MCF 10A (cell line): ENCODE results near the gene SUGCT. TPM values are rescaled to one million over a fixed set of nuclear protein-coding genes. Genes with fewer than 3 reads are reported as not detected.

Experiments
- BruUV-seq: library from RNA; stranded (reverse); fragments of 400-500 nt; replicated peaks from 2 replicates; lab custom pipeline; 2021; lab: Mats Ljungman, UMichigan
- CTCF ChIA-PET: fragments of 300-600 bp; sonication (Branson Sonifier 250); formaldehyde crosslinking; extraction: SDS; loops from one replicate; lab custom pipeline; 2021; ENCODE audit warnings: antibody characterized with exemption, inconsistent platforms; lab: Yijun Ruan, JAX
- POLR2A ChIA-PET: fragments of 300-600, 350-650 bp; sonication (Branson Sonifier 250); formaldehyde crosslinking; extraction: SDS; loops from one replicate; lab custom pipeline; 2020; ENCODE audit warnings: antibody characterized with exemption, inconsistent platforms; lab: Yijun Ruan, JAX
- DNase-seq: peaks from one replicate; pipeline ENCODE4 v3.0.0-alpha.2; 2018; ENCODE audit not compliant: unreplicated experiment
- H3K27ac Mint-ChIP-seq: one replicate; pipeline ENCODE4 v1.8.0; 2022; ENCODE audit warnings: mild to moderate bottlenecking, low read depth, mixed read lengths; ENCODE audit not compliant: unreplicated experiment
- H3K27me3 Mint-ChIP-seq: one replicate; pipeline ENCODE4 v1.8.0; 2022; ENCODE audit warnings: mixed read lengths; ENCODE audit not compliant: insufficient read depth, unreplicated experiment
- H3K36me3 Mint-ChIP-seq: one replicate; pipeline ENCODE4 v1.8.0; 2022; ENCODE audit warnings: mild to moderate bottlenecking, moderate library complexity, mixed read lengths; ENCODE audit not compliant: insufficient read depth, unreplicated experiment
- H3K4me1 Mint-ChIP-seq: one replicate; pipeline ENCODE4 v1.8.0; 2022; ENCODE audit warnings: mixed read lengths; ENCODE audit not compliant: insufficient read depth, unreplicated experiment
- H3K4me3 Mint-ChIP-seq: one replicate; pipeline ENCODE4 v1.8.0; 2022; ENCODE audit warnings: mild to moderate bottlenecking, moderate library complexity, mixed read lengths; ENCODE audit not compliant: unreplicated experiment
- H3K9me3 Mint-ChIP-seq: one replicate; pipeline ENCODE4 v1.8.0; 2022; ENCODE audit warnings: mixed read lengths; ENCODE audit not compliant: unreplicated experiment
- intact Hi-C: fragments of 100-400 bp; cut with micrococcal nuclease; formaldehyde crosslinking; loops from 2 replicates; pipeline ENCODE4 v1.14.1; 2022
- total RNA-seq: library from RNA; stranded (reverse); gene quantifications from 2 replicates; pipeline ENCODE4 v1.2.3, GENCODE V29; 2022
- TF ChIP-seq, protein P1 (sequence below): fragments of 200-600 bp; IDR thresholded peaks from one replicate; pipeline ENCODE4 v1.8.0; 2022; ENCODE audit warnings: antibody characterized with exemption, mild to moderate bottlenecking; ENCODE audit not compliant: unreplicated experiment

Gene SUGCT
- total RNA-seq, 1 experiment from 2014 or later, result 25.4 TPM

DNA sequence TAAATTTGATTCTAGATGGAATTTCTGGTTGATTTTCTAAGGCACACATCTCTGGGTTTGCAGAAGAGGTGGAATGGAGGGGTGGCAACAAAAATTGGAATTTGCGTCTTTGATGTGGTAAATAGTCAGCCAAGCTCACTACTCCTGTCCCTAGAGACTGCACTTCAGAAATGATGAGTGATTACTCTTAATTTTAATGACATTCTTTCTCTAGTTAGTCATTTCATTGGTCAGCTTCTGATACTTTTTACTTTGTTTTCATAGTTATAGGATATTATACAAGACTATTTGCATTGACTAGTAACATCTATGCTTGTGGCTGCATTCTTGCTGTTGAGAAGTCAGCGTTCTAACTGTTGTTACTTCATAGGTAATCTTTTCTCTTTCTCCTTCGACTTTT, 658.3 kb downstream of the SUGCT start:
- Mint-ChIP-seq H3K4me3 (no peak overlapping the region), H3K4me1 (no peaks in the 10 kb centered on the region), H3K27ac (no peak overlapping the region), H3K36me3 (no peaks in the 10 kb centered on the region), H3K27me3 (no peaks in the 10 kb centered on the region), H3K9me3 (no peaks in the 10 kb centered on the region)
- peak; percentile 5 for DNase-seq
- intact Hi-C loops, result no loop called here
- TF ChIP-seq, protein P1, sequence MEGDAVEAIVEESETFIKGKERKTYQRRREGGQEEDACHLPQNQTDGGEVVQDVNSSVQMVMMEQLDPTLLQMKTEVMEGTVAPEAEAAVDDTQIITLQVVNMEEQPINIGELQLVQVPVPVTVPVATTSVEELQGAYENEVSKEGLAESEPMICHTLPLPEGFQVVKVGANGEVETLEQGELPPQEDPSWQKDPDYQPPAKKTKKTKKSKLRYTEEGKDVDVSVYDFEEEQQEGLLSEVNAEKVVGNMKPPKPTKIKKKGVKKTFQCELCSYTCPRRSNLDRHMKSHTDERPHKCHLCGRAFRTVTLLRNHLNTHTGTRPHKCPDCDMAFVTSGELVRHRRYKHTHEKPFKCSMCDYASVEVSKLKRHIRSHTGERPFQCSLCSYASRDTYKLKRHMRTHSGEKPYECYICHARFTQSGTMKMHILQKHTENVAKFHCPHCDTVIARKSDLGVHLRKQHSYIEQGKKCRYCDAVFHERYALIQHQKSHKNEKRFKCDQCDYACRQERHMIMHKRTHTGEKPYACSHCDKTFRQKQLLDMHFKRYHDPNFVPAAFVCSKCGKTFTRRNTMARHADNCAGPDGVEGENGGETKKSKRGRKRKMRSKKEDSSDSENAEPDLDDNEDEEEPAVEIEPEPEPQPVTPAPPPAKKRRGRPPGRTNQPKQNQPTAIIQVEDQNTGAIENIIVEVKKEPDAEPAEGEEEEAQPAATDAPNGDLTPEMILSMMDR, result no peak
- ChIA-PET POLR2A (interaction anchor here (0.7 kb wide), 1 partner anchor 32 kb away, joined by 3 read pairs; no protein-coding TSS in a partner anchor), CTCF (no interaction called here)
- no TSS peak for BruUV-seq

DNA sequence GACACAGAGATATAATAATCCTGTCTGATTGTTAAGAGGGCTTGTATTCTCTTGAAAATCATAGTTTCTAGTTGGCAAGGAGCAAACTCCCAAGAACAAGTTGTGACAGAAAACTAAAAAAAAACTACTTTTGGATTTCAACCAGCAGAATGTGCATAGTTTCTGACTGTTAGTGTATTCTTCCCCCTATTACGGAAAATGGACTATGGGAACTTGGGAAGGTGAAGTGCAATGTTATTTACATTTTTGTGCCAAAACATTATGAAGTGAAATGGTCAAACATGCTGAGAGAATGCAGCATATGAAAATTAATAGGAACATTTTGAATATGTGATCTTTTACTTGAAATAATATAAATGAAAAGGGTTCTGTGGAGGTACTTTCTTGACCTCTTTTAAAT, 660.8 kb downstream of the SUGCT start:
- ChIA-PET POLR2A (no interaction called here), CTCF (interaction anchor here (0.5 kb wide), 1 partner anchor 1401 kb away, joined by 3 read pairs; no protein-coding TSS in a partner anchor)
- TF ChIP-seq, protein P1, result no peak
- BruUV-seq, result no TSS peak
- Mint-ChIP-seq H3K36me3 (no peaks in the 10 kb centered on the region), H3K27ac (no peak overlapping the region), H3K9me3 (no peaks in the 10 kb centered on the region), H3K4me1 (no peaks in the 10 kb centered on the region), H3K27me3 (no peaks in the 10 kb centered on the region), H3K4me3 (no peak overlapping the region)
- intact Hi-C loops, result no loop called here
- DNase-seq, result no peak

DNA sequence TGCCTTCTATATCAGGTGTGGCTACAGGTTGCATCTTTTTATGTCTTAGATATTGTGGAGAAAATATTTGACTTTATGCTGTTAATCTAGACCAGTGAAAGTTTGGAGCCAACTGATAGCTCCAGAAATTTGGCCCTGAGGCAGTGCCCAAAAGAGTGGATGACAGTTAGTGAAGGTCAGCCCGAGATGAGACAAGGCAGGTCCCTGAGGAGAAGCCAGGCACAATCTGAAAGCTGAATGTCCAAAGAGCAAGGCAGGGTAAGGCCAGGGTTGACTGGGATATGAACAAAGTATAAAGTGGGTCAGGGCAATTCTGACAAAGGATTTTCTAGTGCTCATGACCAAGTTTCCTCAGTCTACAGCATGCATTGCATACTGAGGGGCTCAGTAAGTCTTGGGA, 661.9 kb downstream of the SUGCT start:
- BruUV-seq, result no TSS peak

DNA sequence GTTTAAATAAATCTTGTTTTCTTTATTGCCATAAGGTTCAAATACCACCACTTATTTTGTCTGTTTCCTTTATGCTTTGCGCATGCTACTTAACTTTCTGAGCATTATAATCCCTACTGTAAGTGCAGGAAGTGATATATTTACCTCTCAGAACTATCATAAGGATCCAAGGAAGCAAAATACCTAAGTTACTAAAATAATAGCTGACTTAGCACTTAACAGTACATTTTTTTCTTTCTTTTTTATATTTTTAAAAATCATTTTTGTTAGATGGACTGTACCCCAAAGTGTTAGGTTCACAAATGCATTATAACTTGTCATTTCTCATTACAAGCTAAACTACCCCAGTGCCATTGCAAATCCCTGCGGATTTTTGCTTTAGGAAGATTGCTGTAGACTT, 663.8 kb downstream of the SUGCT start:
- POLR2A ChIA-PET, result no interaction called here

More for the DNA sequence above, 661.9 kb downstream of the SUGCT start:
- H3K4me1 Mint-ChIP-seq, result no peaks in the 10 kb centered on the region
- TF ChIP-seq, protein P1, result no peak
- intact Hi-C loops, result no loop called here
- POLR2A ChIA-PET, result no interaction called here
- H3K27ac Mint-ChIP-seq, result no peak overlapping the region
- no peak overlapping the region for H3K4me3 Mint-ChIP-seq
- H3K9me3 Mint-ChIP-seq, result no peaks in the 10 kb centered on the region
- CTCF ChIA-PET, result interaction anchor here (0.8 to 1.0 kb wide), 2 partner anchors 15 to 900 kb away, joined by 3 read pairs; no protein-coding TSS in a partner anchor
- no peaks in the 10 kb centered on the region for H3K36me3 Mint-ChIP-seq
- DNase-seq, result no peak
- H3K27me3 Mint-ChIP-seq, result no peaks in the 10 kb centered on the region

More for the DNA sequence above, 663.8 kb downstream of the SUGCT start:
- Mint-ChIP-seq H3K4me1 (no peaks in the 10 kb centered on the region), H3K27me3 (no peaks in the 10 kb centered on the region), H3K27ac (no peak overlapping the region), H3K9me3 (no peaks in the 10 kb centered on the region), H3K36me3 (no peaks in the 10 kb centered on the region), H3K4me3 (no peak overlapping the region)
- TF ChIP-seq, protein P1, result no peak
- no TSS peak for BruUV-seq
- no peak for DNase-seq
- intact Hi-C loops, result no loop called here
- CTCF ChIA-PET, result interaction anchor here (0.5 to 0.6 kb wide), 2 partner anchors 35 to 215 kb away, joined by 3 read pairs; no protein-coding TSS in a partner anchor
